Stimulated activated CD8-positive, alpha-beta memory T cell treated with anti-CD3 and anti-CD28 coated beads, Interleukin-12 subunit alpha, Interleukin-12 subunit beta, amount 100 ng/mL, for 1 hour (primary cell): ENCODE data around the gene CARF.

Experiments used
- DNase-seq: peaks from one replicate; pipeline ENCODE4 v3.0.0-alpha.2; 2020; ENCODE audit warnings: low read depth

CARF gene

DNA sequence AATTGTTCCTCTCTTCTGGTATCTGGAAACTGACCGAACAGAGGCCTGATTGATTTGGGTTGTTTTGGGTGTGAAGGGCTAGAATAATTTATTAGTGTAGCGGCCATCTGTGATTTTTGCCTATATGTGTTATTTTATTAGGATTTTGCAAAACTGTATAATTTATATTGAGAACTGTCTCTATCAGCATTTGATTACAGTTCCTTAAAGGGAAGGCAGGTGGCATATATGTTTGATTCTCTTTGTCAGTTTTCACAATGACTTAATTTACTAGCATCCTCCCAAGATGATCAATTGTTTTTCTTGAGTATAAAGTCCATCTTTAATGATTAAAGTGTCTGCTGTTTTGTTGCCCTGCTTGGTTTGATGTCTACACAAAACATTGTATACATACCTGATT lies 107.1 kb downstream of the CARF start:
- DNase-seq, result no peak

DNA sequence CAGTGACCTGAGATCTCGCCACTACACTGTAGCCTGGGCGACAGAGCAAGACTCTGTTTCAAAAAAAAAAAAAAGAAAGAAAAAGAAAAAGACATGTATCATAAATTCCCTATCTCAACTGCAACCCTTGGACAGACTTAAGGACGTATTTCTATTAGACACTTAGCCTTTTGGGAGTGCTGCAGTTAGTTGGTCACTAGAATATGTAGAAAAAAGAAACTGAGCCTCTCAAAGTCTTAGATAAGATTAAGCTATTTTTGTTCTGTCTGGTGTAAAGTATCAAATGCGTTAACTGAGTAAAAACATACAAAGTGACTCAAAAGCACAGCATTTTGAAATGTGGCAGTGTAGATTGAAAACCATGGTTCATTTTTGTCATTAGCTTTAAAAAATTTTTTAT lies 109.9 kb downstream of the CARF start:
- no peak for DNase-seq

DNA sequence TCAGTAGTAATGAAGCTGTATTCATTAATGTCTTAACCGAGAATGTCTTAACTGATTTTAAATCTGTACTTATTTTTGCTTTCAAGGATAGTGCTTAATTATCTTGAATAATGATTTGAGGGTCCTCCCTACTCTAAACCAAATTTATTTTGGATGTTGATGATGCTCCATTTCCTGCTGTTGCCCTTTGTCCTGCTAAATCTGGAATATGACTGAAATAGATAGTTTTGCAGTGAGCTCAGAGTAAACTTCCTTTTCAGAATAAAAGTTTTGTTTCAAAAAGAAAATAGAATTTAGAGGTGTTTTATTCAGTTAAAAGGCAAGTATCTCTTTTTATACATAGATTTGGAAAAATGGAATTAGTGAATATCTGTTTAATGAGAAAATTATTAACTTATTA lies 110.7 kb downstream of the CARF start:
- no peak for DNase-seq

- DNase-seq, result no peak
Observed at GRCh38 chr2:203025592-203025991, 113.5 kb downstream of the CARF start.

DNA sequence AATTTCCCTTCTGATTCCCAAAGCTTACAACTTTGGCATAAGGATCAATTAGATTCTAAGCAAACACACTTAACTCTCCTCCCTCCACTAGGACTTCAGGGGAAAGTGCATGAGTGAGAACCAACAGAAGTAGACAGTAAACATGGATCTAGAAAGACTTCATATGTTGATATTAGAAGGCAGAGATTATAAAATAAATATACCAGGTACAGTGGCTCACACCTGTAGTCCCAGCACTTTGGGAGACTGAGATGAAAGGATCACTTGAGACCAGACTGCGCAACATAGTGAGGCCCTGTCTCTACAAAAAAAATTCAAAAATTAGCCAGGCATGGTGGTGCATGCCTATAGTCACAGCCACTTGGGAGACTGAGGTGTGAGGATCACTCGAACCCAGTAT lies 118.5 kb downstream of the CARF start:
- no peak for DNase-seq

- DNase-seq, result no peak
Observed at GRCh38 chr2:203030991-203031390, 118.9 kb downstream of the CARF start.

DNA sequence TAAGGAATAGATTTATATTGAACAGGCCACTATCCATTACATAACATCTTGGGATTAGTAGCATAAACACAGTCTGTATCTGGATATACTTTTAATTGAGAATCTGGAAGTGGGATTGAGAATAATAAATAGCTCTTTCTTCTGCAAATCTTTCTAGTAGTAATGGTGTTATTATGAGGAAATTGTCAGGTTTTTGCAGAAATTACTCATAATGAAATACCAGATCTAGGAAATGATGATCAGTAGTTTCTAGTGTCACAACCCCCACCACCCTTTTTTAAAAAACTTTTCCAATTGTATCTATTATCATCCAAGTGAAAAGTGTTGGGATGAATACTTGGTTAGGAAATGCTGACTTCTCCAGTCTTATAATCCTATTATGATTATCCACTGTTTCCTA lies 121.3 kb downstream of the CARF start:
- DNase-seq, result no peak

- no peak for DNase-seq
Observed at GRCh38 chr2:203035879-203036470, 123.9 kb downstream of the CARF start.
